Measurements from ENCODE around the gene GATAD2B. TPM values are rescaled to one million over a fixed set of nuclear protein-coding genes. Genes with fewer than 3 reads are reported as not detected.

The GATAD2B gene
- polyA plus RNA-seq, 1 donor from 2014 or later, result 12.8 TPM

GRCh38 chr1:153968000-153968363 is 45.2 kb upstream of the GATAD2B start:
- Histone ChIP-seq H3K79me2 (replicated peaks; ENCODE audit: insufficient read depth, low read length) (peaks cover 10% of the 10 kb centered on the region), H3K4me3 (ENCODE audit: low read length) (peak overlapping the region; percentile 91), H3F3A (ENCODE audit: insufficient read depth, low read length, poor library complexity, severe bottlenecking) (peaks cover 4% of the 10 kb centered on the region), H3K27me3 (ENCODE audit: insufficient read depth, low read depth, low read length) (no peaks in the 10 kb centered on the region), H3K4me2 (ENCODE audit: low read length) (peak overlapping the region; percentile 26), H3K9ac (ENCODE audit: low read length) (peak overlapping the region; percentile 62), H4K20me1 (ENCODE audit: insufficient read depth) (no peaks in the 10 kb centered on the region), H2AFZ (ENCODE audit: low read depth, low read length) (peak overlapping the region; percentile 43), H3K27ac (ENCODE audit: low read length) (peak overlapping the region; percentile 74), H3K9me3 (ENCODE audit: low read length) (no peaks in the 10 kb centered on the region), H3K36me3 (ENCODE audit: insufficient read depth, low read length) (no peaks in the 10 kb centered on the region), H3K9me2 (ENCODE audit: insufficient read depth, low read length) (no peaks in the 10 kb centered on the region)
- TF ChIP-seq CTCF (IDR thresholded peaks at IDR 0.05; ENCODE audit: poor library complexity, severe bottlenecking) (no peak), TAF1 (IDR thresholded peaks at IDR 0.05; ENCODE audit: low read depth) (peak; percentile 13)

GRCh38 chr1:153967107-153967999 is 44.6 kb upstream of the GATAD2B start, which contains the start of gene CREB3L4:
Gene CREB3L4 (plus strand): TSS chr1:153967902. CDS start chr1:153968526, 624 bp downstream.
- Histone ChIP-seq H2AFZ (ENCODE audit: low read depth, low read length) (peak within 1 kb of the TSS; percentile 59), H3K4me2 (ENCODE audit: low read length) (peak within 1 kb of the TSS; percentile 69), H3K9ac (ENCODE audit: low read length) (peak within 1 kb of the TSS; percentile 69), H3K27me3 (ENCODE audit: insufficient read depth, low read depth, low read length) (no peaks in the 10 kb centered on the region), H4K20me1 (ENCODE audit: insufficient read depth) (no peaks in the 10 kb centered on the region), H3K4me3 (ENCODE audit: low read length) (peak within 1 kb of the TSS; percentile 91), H3K36me3 (ENCODE audit: insufficient read depth, low read length) (no peaks in the 10 kb centered on the region), H3K9me2 (ENCODE audit: insufficient read depth, low read length) (no peaks in the 10 kb centered on the region), H3K9me3 (ENCODE audit: low read length) (no peaks in the 10 kb centered on the region), H3K79me2 (replicated peaks; ENCODE audit: insufficient read depth, low read length) (peaks cover 16% of the 10 kb centered on the region), H3F3A (ENCODE audit: insufficient read depth, low read length, poor library complexity, severe bottlenecking) (peaks cover 4% of the 10 kb centered on the region), H3K27ac (ENCODE audit: low read length) (peak within 1 kb of the TSS; percentile 83)
- TF ChIP-seq MXI1 (conservative IDR thresholded peaks at IDR 0.05; ENCODE audit: poor library complexity, severe bottlenecking) (peak; percentile 97), REST (IDR thresholded peaks at IDR 0.05; ENCODE audit: borderline replicate concordance) (peak; percentile 73), TAF1 (IDR thresholded peaks at IDR 0.05; ENCODE audit: low read depth) (peak; percentile 12), EP300 (conservative IDR thresholded peaks at IDR 0.05; ENCODE audit: poor library complexity, severe bottlenecking) (peak; percentile 29), CTCF (IDR thresholded peaks at IDR 0.05; ENCODE audit: poor library complexity, severe bottlenecking) (peak; percentile 77), EZH2 (IDR thresholded peaks at IDR 0.05; ENCODE audit: borderline replicate concordance, insufficient read depth, low read length, poor library complexity, severe bottlenecking) (no peak), POLR2AphosphoS5 (IDR thresholded peaks at IDR 0.05) (peak; percentile 75), SMC3 (conservative IDR thresholded peaks at IDR 0.05; ENCODE audit: poor library complexity) (no peak), RAD21 (conservative IDR thresholded peaks at IDR 0.05) (peak; percentile 8)
